Astrocyte (in vitro differentiated cells and primary cell): ENCODE results near the gene PLEK2. TPM values are rescaled to one million over a fixed set of nuclear protein-coding genes. Genes with fewer than 3 reads are reported as not detected.
"Not testable (repeated sequence)": the region's sequence is repeated elsewhere in the genome, so short reads cannot be mapped to it uniquely, and the experiment has no call there.

ENCODE experiments used
- DNase-seq: peaks from one replicate; pipeline ENCODE4 v3.0.0-alpha.2; 2010; ENCODE audit warnings: low read depth
- FAIRE-seq: peaks from 2 replicates; lab custom pipeline; 2011; peaks lifted over from hg19 to GRCh38; lab: Jason Lieb, UNC
- H2AFZ ChIP-seq: 2 replicates; pipeline ENCODE4 v1.6.0; 2012; ENCODE audit warnings: low read depth, low read length, inconsistent platforms
- H3K27ac ChIP-seq: 2 replicates; pipeline ENCODE4 v1.5.1; 2011; ENCODE audit warnings: low read depth, low read length, inconsistent platforms
- H3K27me3 ChIP-seq: 2 replicates; pipeline ENCODE4 v1.6.0; 2011; ENCODE audit warnings: low read length, inconsistent platforms; ENCODE audit not compliant: insufficient read depth
- H3K36me3 ChIP-seq: 2 replicates; pipeline ENCODE4 v1.5.1; 2011; ENCODE audit warnings: low read length, inconsistent platforms; ENCODE audit not compliant: insufficient read depth
- H3K4me1 ChIP-seq: 2 replicates; pipeline ENCODE4 v1.5.1; 2011; ENCODE audit warnings: low read length, inconsistent platforms; ENCODE audit not compliant: insufficient read depth
- H3K4me2 ChIP-seq: 2 replicates; pipeline ENCODE4 v1.6.0; 2012; ENCODE audit warnings: low read length, inconsistent platforms
- H3K4me3 ChIP-seq: 2 replicates; pipeline ENCODE4 v1.5.1; 2011; ENCODE audit warnings: low read depth, mild to moderate bottlenecking, low read length, inconsistent platforms; ENCODE audit not compliant: insufficient read depth
- H3K79me2 ChIP-seq: 2 replicates; pipeline ENCODE4 v1.6.0; 2012; ENCODE audit warnings: mild to moderate bottlenecking, low read length, inconsistent platforms; ENCODE audit not compliant: insufficient read depth
- H3K9ac ChIP-seq: 2 replicates; pipeline ENCODE4 v1.6.0; 2012; ENCODE audit warnings: mild to moderate bottlenecking, low read length, inconsistent platforms
- H3K9me3 ChIP-seq: 2 replicates; pipeline ENCODE4 v1.5.1; 2012; ENCODE audit warnings: low read depth, mild to moderate bottlenecking, low read length, inconsistent platforms; ENCODE audit not compliant: insufficient read depth
- H4K20me1 ChIP-seq: 2 replicates; pipeline ENCODE4 v1.6.0; 2012; ENCODE audit warnings: low read length, inconsistent platforms; ENCODE audit not compliant: insufficient read depth
- H3K27ac Mint-ChIP-seq: one replicate; pipeline ENCODE4 v1.8.0; 2021; ENCODE audit warnings: mild to moderate bottlenecking, mixed read lengths; ENCODE audit not compliant: unreplicated experiment
- H3K27me3 Mint-ChIP-seq: one replicate; pipeline ENCODE4 v1.8.0; 2021; ENCODE audit warnings: low read depth, mixed read lengths; ENCODE audit not compliant: unreplicated experiment
- H3K36me3 Mint-ChIP-seq: one replicate; pipeline ENCODE4 v1.8.0; 2021; ENCODE audit warnings: low read depth, mixed read lengths; ENCODE audit not compliant: unreplicated experiment
- H3K4me1 Mint-ChIP-seq: one replicate; pipeline ENCODE4 v1.8.0; 2021; ENCODE audit warnings: low read depth, mixed read lengths; ENCODE audit not compliant: unreplicated experiment
- H3K4me3 Mint-ChIP-seq: one replicate; pipeline ENCODE4 v1.8.0; 2021; ENCODE audit warnings: mild to moderate bottlenecking, moderate library complexity, mixed read lengths; ENCODE audit not compliant: unreplicated experiment
- H3K9me3 Mint-ChIP-seq: one replicate; pipeline ENCODE4 v1.8.0; 2021; ENCODE audit warnings: mild to moderate bottlenecking, mixed read lengths; ENCODE audit not compliant: unreplicated experiment
- EZH2 ChIP-seq: IDR thresholded peaks from 2 replicates; pipeline ENCODE4 v1.6.1; 2012; ENCODE audit warnings: mild to moderate bottlenecking, low read length, inconsistent platforms; ENCODE audit not compliant: insufficient read depth
- total RNA-seq: library from RNA; stranded (reverse); gene quantifications from 2 replicates; pipeline ENCODE4 v1.2.1, GENCODE V29; 2021
- TF ChIP-seq, protein P1 (sequence below): IDR thresholded peaks from 2 replicates; pipeline ENCODE4 v1.5.1; 2011; ENCODE audit warnings: low read depth, mild to moderate bottlenecking, inconsistent platforms, low read length, moderate library complexity; ENCODE audit not compliant: insufficient read depth

The PLEK2 gene
- total RNA-seq, 1 donor from 2014 or later, result 1.3 TPM

- DNase-seq, result peak; percentile 13
- H3K36me3 Mint-ChIP-seq, result no peaks in the 10 kb centered on the region
- FAIRE-seq, result no peak
- H3K4me1 Mint-ChIP-seq, result peaks cover 6% of the 10 kb centered on the region
- no peak overlapping the region for H3K9ac ChIP-seq
- no peak overlapping the region for H3K27ac Mint-ChIP-seq
- H3K79me2 ChIP-seq, result no peaks in the 10 kb centered on the region
- H3K27me3 Mint-ChIP-seq, result peaks cover 30% of the 10 kb centered on the region
- H3K27ac ChIP-seq, result no peak overlapping the region
- no peak for TF ChIP-seq EZH2
- TF ChIP-seq, protein P1, sequence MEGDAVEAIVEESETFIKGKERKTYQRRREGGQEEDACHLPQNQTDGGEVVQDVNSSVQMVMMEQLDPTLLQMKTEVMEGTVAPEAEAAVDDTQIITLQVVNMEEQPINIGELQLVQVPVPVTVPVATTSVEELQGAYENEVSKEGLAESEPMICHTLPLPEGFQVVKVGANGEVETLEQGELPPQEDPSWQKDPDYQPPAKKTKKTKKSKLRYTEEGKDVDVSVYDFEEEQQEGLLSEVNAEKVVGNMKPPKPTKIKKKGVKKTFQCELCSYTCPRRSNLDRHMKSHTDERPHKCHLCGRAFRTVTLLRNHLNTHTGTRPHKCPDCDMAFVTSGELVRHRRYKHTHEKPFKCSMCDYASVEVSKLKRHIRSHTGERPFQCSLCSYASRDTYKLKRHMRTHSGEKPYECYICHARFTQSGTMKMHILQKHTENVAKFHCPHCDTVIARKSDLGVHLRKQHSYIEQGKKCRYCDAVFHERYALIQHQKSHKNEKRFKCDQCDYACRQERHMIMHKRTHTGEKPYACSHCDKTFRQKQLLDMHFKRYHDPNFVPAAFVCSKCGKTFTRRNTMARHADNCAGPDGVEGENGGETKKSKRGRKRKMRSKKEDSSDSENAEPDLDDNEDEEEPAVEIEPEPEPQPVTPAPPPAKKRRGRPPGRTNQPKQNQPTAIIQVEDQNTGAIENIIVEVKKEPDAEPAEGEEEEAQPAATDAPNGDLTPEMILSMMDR, result no peak
- H2AFZ ChIP-seq, result no peak overlapping the region
- H3K4me1 ChIP-seq, result no peaks in the 10 kb centered on the region
- peaks cover 2% of the 10 kb centered on the region for H3K9me3 Mint-ChIP-seq
- peaks cover 16% of the 10 kb centered on the region for H3K27me3 ChIP-seq
- no peaks in the 10 kb centered on the region for H3K36me3 ChIP-seq
- no peaks in the 10 kb centered on the region for H4K20me1 ChIP-seq
- H3K4me3 Mint-ChIP-seq, result no peak overlapping the region
- no peak overlapping the region for H3K4me2 ChIP-seq
- no peak overlapping the region for H3K4me3 ChIP-seq
- H3K9me3 ChIP-seq, result no peaks in the 10 kb centered on the region
Observed at GRCh38 chr14:67457782-67458181, 45.8 kb upstream of the PLEK2 start.

GRCh38 chr14:67456732-67457131 is 44.8 kb upstream of the PLEK2 start:
- H3K27ac ChIP-seq, result no peak overlapping the region
- no peak overlapping the region for H2AFZ ChIP-seq
- TF ChIP-seq, protein P1, result no peak
- TF ChIP-seq EZH2, result no peak
- no peaks in the 10 kb centered on the region for H3K79me2 ChIP-seq
- H3K4me3 ChIP-seq, result no peak overlapping the region
- Mint-ChIP-seq H3K27ac (no peak overlapping the region), H3K4me3 (no peak overlapping the region), H3K27me3 (peaks cover 30% of the 10 kb centered on the region), H3K36me3 (no peaks in the 10 kb centered on the region), H3K4me1 (peaks cover 5% of the 10 kb centered on the region), H3K9me3 (peaks cover 2% of the 10 kb centered on the region)
- H3K36me3 ChIP-seq, result no peaks in the 10 kb centered on the region
- H3K9me3 ChIP-seq, result no peaks in the 10 kb centered on the region
- no peak for DNase-seq
- H3K4me2 ChIP-seq, result no peak overlapping the region
- no peak for FAIRE-seq
- H4K20me1 ChIP-seq, result no peaks in the 10 kb centered on the region
- peaks cover 16% of the 10 kb centered on the region for H3K27me3 ChIP-seq
- H3K9ac ChIP-seq, result no peak overlapping the region
- H3K4me1 ChIP-seq, result no peaks in the 10 kb centered on the region

GRCh38 chr14:67453575-67454300 is 41.8 kb upstream of the PLEK2 start:
- FAIRE-seq (no peak), DNase-seq (no peak)
- Mint-ChIP-seq H3K4me1 (no peaks in the 10 kb centered on the region), H3K36me3 (no peaks in the 10 kb centered on the region), H3K9me3 (peaks cover 8% of the 10 kb centered on the region), H3K27me3 (peaks cover 27% of the 10 kb centered on the region), H3K4me3 (no peak overlapping the region), H3K27ac (no peak overlapping the region)
- Histone ChIP-seq H3K9ac (no peak overlapping the region), H3K27ac (no peak overlapping the region), H3K4me3 (no peak overlapping the region), H3K79me2 (no peaks in the 10 kb centered on the region), H3K4me2 (no peak overlapping the region), H3K27me3 (peaks cover 7% of the 10 kb centered on the region), H3K4me1 (no peaks in the 10 kb centered on the region), H3K36me3 (no peaks in the 10 kb centered on the region), H3K9me3 (no peaks in the 10 kb centered on the region), H4K20me1 (no peaks in the 10 kb centered on the region), H2AFZ (no peak overlapping the region)
- TF ChIP-seq, protein P1, result no peak
- no peak for TF ChIP-seq EZH2

- FAIRE-seq, H3K27me3 ChIP-seq, H3K4me2 ChIP-seq, H3K27ac ChIP-seq, H3K79me2 ChIP-seq, H3K4me1 ChIP-seq, H3K9ac ChIP-seq, DNase-seq, H3K9me3 Mint-ChIP-seq, H3K4me3 ChIP-seq, H3K4me1 Mint-ChIP-seq, H3K36me3 Mint-ChIP-seq, H3K9me3 ChIP-seq, H2AFZ ChIP-seq, H4K20me1 ChIP-seq, H3K36me3 ChIP-seq, H3K27ac Mint-ChIP-seq, H3K4me3 Mint-ChIP-seq: not testable (repeated sequence)
- H3K27me3 Mint-ChIP-seq, result peaks cover 13% of the 10 kb centered on the region
Observed at GRCh38 chr14:67451667-67452066, 39.7 kb upstream of the PLEK2 start.
